Endodermal cell (in vitro differentiated cells): ENCODE measurements around the gene CREB3L2. TPM values are rescaled to one million over a fixed set of nuclear protein-coding genes. Genes with fewer than 3 reads are reported as not detected.

Experiments
- DNase-seq: peaks from one replicate; pipeline ENCODE4 v3.0.0-alpha.2; 2017
- H3K27ac ChIP-seq: 2 replicates; pipeline ENCODE4 v1.5.1; 2013; ENCODE audit warnings: mild to moderate bottlenecking, low read depth, low read length, moderate library complexity
- H3K27me3 ChIP-seq: 2 replicates; pipeline ENCODE4 v1.6.1; 2013; ENCODE audit warnings: mild to moderate bottlenecking, low read length, moderate library complexity; ENCODE audit not compliant: insufficient read depth, control insufficient read depth, poor library complexity, severe bottlenecking
- H3K36me3 ChIP-seq: 2 replicates; pipeline ENCODE4 v1.7.0; 2013; ENCODE audit warnings: mild to moderate bottlenecking, low read length, moderate library complexity; ENCODE audit not compliant: control insufficient read depth, insufficient read depth
- H3K4me1 ChIP-seq: one replicate; pipeline ENCODE4 v1.7.0; 2013; ENCODE audit warnings: low read length; ENCODE audit not compliant: control insufficient read depth, insufficient read depth
- H3K4me3 ChIP-seq: 2 replicates; pipeline ENCODE4 v1.5.1; 2013; ENCODE audit warnings: mild to moderate bottlenecking, low read length, moderate library complexity
- H3K9ac ChIP-seq: 2 replicates; pipeline ENCODE4 v1.6.1; 2013; ENCODE audit warnings: mild to moderate bottlenecking, low read length, moderate library complexity; ENCODE audit not compliant: poor library complexity, severe bottlenecking; ENCODE audit errors: extremely low read depth
- H3K9me3 ChIP-seq: 2 replicates; pipeline ENCODE4 v1.6.1; 2013; ENCODE audit warnings: mild to moderate bottlenecking, low read length, moderate library complexity; ENCODE audit not compliant: control insufficient read depth
- H3K27ac Mint-ChIP-seq: 2 replicates; pipeline ENCODE4 v1.8.0; 2020; ENCODE audit warnings: mixed read lengths
- H3K27me3 Mint-ChIP-seq: 2 replicates; pipeline ENCODE4 v1.8.0; 2021; ENCODE audit warnings: mild to moderate bottlenecking, mixed read lengths; ENCODE audit not compliant: insufficient read depth
- H3K36me3 Mint-ChIP-seq: 2 replicates; pipeline ENCODE4 v1.8.0; 2020; ENCODE audit warnings: low read depth, mixed read lengths
- H3K4me1 Mint-ChIP-seq: 2 replicates; pipeline ENCODE4 v1.8.0; 2020; ENCODE audit warnings: mixed read lengths
- H3K4me3 Mint-ChIP-seq: 2 replicates; pipeline ENCODE4 v1.8.0; 2020; ENCODE audit warnings: mild to moderate bottlenecking, moderate library complexity, mixed read lengths
- H3K9me3 Mint-ChIP-seq: 2 replicates; pipeline ENCODE4 v1.8.0; 2020; ENCODE audit warnings: mild to moderate bottlenecking, mixed read lengths
- WGBS, 2 experiments: methylation state at CpG; one replicate each; pipeline versions ENCODE4 v1.1.5 to v1.1.7; 2013; ENCODE audit warnings: missing lambda C conversion rate in 2 of 2, mixed read lengths in 1 of 2; ENCODE audit not compliant: insufficient coverage in 1 of 2, insufficient read length in 1 of 2; 5-methylcytosine and 5-hydroxymethylcytosine counted together
- total RNA-seq, 2 donors: library from RNA; stranded (reverse); fragmentation: NEBNext Ultra II Directional in 1 of 2; extraction: Animal tissue kit (Norgen Biotek cat#: 25700) in 1 of 2; gene quantifications; 2 replicates in 1 of 2; 3 replicates in 1 of 2; pipeline ENCODE4 v1.2.1, GENCODE V29; 2021
- TF ChIP-seq, protein P1 (sequence below): fragments of 200-600 bp; sonication (generic); conservative IDR thresholded peaks from 2 replicates; pipeline ENCODE4 v1.5.0; 2021; ENCODE audit warnings: antibody characterized with exemption, mild to moderate bottlenecking

CREB3L2 gene
- total RNA-seq, 2 donors from 2014 or later: 48.2 to 80.2 TPM

DNA sequence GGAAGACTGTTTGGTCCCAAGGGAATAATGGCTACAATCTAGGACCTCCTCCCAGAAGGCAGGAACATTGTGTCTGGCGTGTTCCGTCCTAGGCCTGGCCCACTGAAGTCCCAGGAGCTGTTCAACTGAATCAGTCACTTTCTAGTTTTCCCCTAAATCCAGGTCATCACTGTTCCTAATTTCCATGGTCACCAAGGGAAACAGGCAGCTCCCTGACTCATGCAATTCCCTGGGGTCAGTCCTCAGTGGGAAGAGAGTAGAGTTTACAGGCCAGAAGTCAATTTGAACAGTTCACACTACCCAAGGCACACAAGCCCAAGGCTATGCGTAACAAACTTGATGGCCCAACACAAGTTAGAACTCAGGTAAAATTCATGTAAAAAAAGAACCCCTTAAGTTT is 44.0 kb downstream of the CREB3L2 start:
- Histone ChIP-seq H3K27ac (no peak overlapping the region), H3K36me3 (peaks cover 8% of the 10 kb centered on the region), H3K4me1 (peaks cover 32% of the 10 kb centered on the region), H3K27me3 (no peaks in the 10 kb centered on the region), H3K9ac (no peak overlapping the region), H3K4me3 (no peak overlapping the region), H3K9me3 (no peaks in the 10 kb centered on the region)
- DNase-seq: no peak
- H3K36me3 Mint-ChIP-seq: peaks cover 15% of the 10 kb centered on the region
- no peaks in the 10 kb centered on the region for H3K9me3 Mint-ChIP-seq
- TF ChIP-seq, protein P1, sequence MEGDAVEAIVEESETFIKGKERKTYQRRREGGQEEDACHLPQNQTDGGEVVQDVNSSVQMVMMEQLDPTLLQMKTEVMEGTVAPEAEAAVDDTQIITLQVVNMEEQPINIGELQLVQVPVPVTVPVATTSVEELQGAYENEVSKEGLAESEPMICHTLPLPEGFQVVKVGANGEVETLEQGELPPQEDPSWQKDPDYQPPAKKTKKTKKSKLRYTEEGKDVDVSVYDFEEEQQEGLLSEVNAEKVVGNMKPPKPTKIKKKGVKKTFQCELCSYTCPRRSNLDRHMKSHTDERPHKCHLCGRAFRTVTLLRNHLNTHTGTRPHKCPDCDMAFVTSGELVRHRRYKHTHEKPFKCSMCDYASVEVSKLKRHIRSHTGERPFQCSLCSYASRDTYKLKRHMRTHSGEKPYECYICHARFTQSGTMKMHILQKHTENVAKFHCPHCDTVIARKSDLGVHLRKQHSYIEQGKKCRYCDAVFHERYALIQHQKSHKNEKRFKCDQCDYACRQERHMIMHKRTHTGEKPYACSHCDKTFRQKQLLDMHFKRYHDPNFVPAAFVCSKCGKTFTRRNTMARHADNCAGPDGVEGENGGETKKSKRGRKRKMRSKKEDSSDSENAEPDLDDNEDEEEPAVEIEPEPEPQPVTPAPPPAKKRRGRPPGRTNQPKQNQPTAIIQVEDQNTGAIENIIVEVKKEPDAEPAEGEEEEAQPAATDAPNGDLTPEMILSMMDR: no peak
- peaks cover 61% of the 10 kb centered on the region for H3K4me1 Mint-ChIP-seq
- 96 to 100% methylated on average over 1 to 3 of the region's 3 CpGs for WGBS, 2 experiments
- H3K4me3 Mint-ChIP-seq: no peak overlapping the region
- no peaks in the 10 kb centered on the region for H3K27me3 Mint-ChIP-seq
- H3K27ac Mint-ChIP-seq: no peak overlapping the region

DNA sequence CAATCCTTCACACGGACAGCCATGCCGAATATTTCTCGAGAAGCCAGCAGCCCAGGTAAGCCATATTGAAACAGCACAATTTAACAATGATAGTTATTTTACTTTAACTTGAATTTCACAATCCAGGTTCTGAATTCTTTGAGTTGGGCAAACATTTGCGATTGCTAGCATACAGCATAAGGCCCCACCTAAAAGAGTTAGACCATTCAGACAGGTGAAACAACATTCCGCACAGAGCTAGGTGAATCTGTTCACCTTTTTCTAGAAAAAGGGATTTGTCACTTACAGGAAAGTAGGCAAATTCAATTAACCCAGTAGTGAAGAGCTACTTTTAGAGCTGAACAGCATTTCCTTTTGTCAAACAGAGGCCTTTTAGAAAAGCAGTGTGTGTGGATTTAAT is 45.3 kb downstream of the CREB3L2 start:
- TF ChIP-seq, protein P1: no peak
- no peaks in the 10 kb centered on the region for H3K27me3 ChIP-seq
- H3K27ac ChIP-seq: no peak overlapping the region
- Mint-ChIP-seq H3K4me1 (peaks cover 58% of the 10 kb centered on the region), H3K27me3 (no peaks in the 10 kb centered on the region), H3K27ac (no peak overlapping the region), H3K4me3 (no peak overlapping the region), H3K36me3 (peaks cover 15% of the 10 kb centered on the region), H3K9me3 (no peaks in the 10 kb centered on the region)
- 94 to 95% methylated on average over 4 to 5 of the region's 5 CpGs for WGBS, 2 experiments
- H3K4me3 ChIP-seq: no peak overlapping the region
- DNase-seq: no peak
- H3K4me1 ChIP-seq: peaks cover 32% of the 10 kb centered on the region
- H3K9me3 ChIP-seq: no peaks in the 10 kb centered on the region
- no peak overlapping the region for H3K9ac ChIP-seq
- H3K36me3 ChIP-seq: peaks cover 8% of the 10 kb centered on the region

DNA sequence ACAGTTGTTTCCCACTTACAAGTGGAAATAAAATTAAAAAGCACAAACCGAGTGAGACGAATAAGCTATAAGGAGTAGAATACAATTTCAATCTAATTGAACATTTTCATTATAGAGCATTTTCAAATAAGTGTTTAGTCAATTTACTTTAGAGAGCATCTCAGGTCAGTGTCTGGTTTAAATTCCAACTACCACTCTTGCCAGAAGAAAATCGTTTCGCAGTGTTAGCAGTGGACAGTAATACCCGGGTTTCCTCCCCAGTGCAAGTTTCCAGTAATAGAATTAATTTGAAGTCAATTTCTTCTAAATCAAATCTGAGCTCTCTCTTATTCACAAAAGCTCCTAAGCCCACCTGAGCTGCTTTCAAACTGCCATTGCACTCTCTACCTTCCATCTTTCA is 45.7 kb downstream of the CREB3L2 start:
- Mint-ChIP-seq H3K36me3 (peaks cover 15% of the 10 kb centered on the region), H3K27ac (no peak overlapping the region)
- H3K27ac ChIP-seq: no peak overlapping the region

More for the DNA sequence above, 45.7 kb downstream of the CREB3L2 start:
- Histone ChIP-seq H3K27me3 (no peaks in the 10 kb centered on the region), H3K36me3 (peaks cover 8% of the 10 kb centered on the region), H3K4me1 (peaks cover 32% of the 10 kb centered on the region), H3K4me3 (no peak overlapping the region), H3K9me3 (no peaks in the 10 kb centered on the region), H3K9ac (no peak overlapping the region)
- Mint-ChIP-seq H3K4me3 (no peak overlapping the region), H3K27me3 (no peaks in the 10 kb centered on the region), H3K4me1 (peaks cover 57% of the 10 kb centered on the region), H3K9me3 (no peaks in the 10 kb centered on the region)
- DNase-seq: no peak
- TF ChIP-seq, protein P1: no peak
- WGBS, 2 experiments: 89 to 95% methylated on average over 3 to 4 of the region's 5 CpGs
